ENCODE data around the gene ARHGDIB. TPM values are rescaled to one million over a fixed set of nuclear protein-coding genes. Genes with fewer than 3 reads are reported as not detected.

The ARHGDIB gene
- total RNA-seq, 2 experiments from 2014 or later = 569 to 737 TPM

DNA sequence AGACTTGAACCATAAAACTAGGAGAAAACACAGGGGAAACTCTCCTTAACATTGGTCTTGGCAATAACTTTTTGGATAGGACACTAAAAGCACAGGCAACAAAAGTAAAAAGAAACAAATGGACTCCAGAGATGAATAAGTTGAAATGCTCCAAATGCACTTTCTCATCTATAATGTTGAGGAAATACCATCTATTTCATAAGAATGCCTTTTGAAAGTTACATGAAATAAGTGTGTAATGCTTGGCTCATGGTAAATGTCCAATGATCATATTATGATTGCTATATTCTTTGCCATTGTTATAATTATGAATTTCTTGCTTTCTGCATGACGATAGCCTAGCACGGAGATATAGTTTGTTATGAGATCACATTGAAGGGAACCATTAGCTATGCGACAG is 31.3 kb upstream of the ARHGDIB start:
- Histone ChIP-seq H3K79me2 (ENCODE audit: insufficient read depth, low read depth, low read length) (no peaks in the 10 kb centered on the region), H3K9me2 (ENCODE audit: insufficient read depth, low read length) (no peaks in the 10 kb centered on the region), H3K4me3 (ENCODE audit: low read depth, low read length, poor library complexity, severe bottlenecking) (no peak overlapping the region), H3K27ac (ENCODE audit: low read depth, low read length, poor library complexity, severe bottlenecking) (no peak overlapping the region), H3K4me1 (ENCODE audit: insufficient read depth, low read length, poor library complexity, severe bottlenecking) (peaks cover 42% of the 10 kb centered on the region), H3K36me3 (ENCODE audit: insufficient read depth, low read length) (no peaks in the 10 kb centered on the region), H3K4me2 (ENCODE audit: low read length) (no peak overlapping the region), H2AFZ (ENCODE audit: low read length) (peak overlapping the region; percentile 66; the same call in 1 of the 2 replicates), H3K9me3 (ENCODE audit: low read length) (peaks cover 10% of the 10 kb centered on the region; the same call in 1 of the 2 replicates), H4K20me1 (ENCODE audit: insufficient read depth, low read length) (no peaks in the 10 kb centered on the region)
- no peak for DNase-seq (ENCODE audit: low spot score)
- no peak for TF ChIP-seq EZH2phosphoT487 (IDR thresholded peaks at IDR 0.05; ENCODE audit: borderline replicate concordance, low read depth, low read length)
- TF ChIP-seq, protein P1, sequence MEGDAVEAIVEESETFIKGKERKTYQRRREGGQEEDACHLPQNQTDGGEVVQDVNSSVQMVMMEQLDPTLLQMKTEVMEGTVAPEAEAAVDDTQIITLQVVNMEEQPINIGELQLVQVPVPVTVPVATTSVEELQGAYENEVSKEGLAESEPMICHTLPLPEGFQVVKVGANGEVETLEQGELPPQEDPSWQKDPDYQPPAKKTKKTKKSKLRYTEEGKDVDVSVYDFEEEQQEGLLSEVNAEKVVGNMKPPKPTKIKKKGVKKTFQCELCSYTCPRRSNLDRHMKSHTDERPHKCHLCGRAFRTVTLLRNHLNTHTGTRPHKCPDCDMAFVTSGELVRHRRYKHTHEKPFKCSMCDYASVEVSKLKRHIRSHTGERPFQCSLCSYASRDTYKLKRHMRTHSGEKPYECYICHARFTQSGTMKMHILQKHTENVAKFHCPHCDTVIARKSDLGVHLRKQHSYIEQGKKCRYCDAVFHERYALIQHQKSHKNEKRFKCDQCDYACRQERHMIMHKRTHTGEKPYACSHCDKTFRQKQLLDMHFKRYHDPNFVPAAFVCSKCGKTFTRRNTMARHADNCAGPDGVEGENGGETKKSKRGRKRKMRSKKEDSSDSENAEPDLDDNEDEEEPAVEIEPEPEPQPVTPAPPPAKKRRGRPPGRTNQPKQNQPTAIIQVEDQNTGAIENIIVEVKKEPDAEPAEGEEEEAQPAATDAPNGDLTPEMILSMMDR (conservative IDR thresholded peaks at IDR 0.05; ENCODE audit: low read length) = no peak
- ChIA-PET CTCF (ENCODE audit: unreplicated experiment) (interaction anchor here (0.6 kb wide), 1 partner anchor 38 kb away, joined by 3 read pairs; no protein-coding TSS in a partner anchor), POLR2A (interaction anchor here (0.8 to 3.5 kb wide), 3 partner anchors 39 to 217 kb away, joined by 3 to 13 read pairs (median 3); no protein-coding TSS in a partner anchor)
- no TSS peak for BruUV-seq (replicated peaks)
- intact Hi-C loops (cut with micrococcal nuclease; ENCODE audit: unreplicated experiment) = no loop called here

DNA sequence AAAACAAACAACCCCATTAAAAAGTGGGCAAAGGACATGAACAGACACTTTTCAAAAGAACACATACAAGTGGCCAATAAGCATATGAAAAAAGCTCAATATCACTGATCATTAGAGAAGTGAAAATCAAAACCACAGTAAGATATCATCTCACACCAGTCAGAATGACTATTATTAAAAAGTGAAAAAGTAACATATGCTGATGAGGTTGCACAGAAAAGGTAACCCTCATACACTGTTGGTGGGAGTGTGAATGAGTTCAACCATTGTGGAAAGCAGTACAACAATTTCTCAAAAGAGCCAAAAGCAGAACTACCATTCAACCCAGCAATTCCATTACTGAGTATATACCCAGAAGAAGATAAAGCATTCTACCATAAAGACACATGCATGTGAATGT is 29.7 kb upstream of the ARHGDIB start:
- CTCF ChIA-PET (ENCODE audit: unreplicated experiment) = no interaction called here

More for the DNA sequence above, 29.7 kb upstream of the ARHGDIB start:
- Histone ChIP-seq H2AFZ (ENCODE audit: low read length) (no peak overlapping the region), H4K20me1 (ENCODE audit: insufficient read depth, low read length) (no peaks in the 10 kb centered on the region), H3K27ac (ENCODE audit: low read depth, low read length, poor library complexity, severe bottlenecking) (no peak overlapping the region), H3K4me3 (ENCODE audit: low read depth, low read length, poor library complexity, severe bottlenecking) (no peak overlapping the region), H3K4me1 (ENCODE audit: insufficient read depth, low read length, poor library complexity, severe bottlenecking) (peaks cover 42% of the 10 kb centered on the region), H3K79me2 (ENCODE audit: insufficient read depth, low read depth, low read length) (no peaks in the 10 kb centered on the region), H3K9me3 (ENCODE audit: low read length) (peaks cover 10% of the 10 kb centered on the region; the same call in 1 of the 2 replicates), H3K36me3 (ENCODE audit: insufficient read depth, low read length) (no peaks in the 10 kb centered on the region), H3K9me2 (ENCODE audit: insufficient read depth, low read length) (no peaks in the 10 kb centered on the region), H3K4me2 (ENCODE audit: low read length) (no peak overlapping the region)
- intact Hi-C loops (cut with micrococcal nuclease; ENCODE audit: unreplicated experiment) = no loop called here
- BruUV-seq (replicated peaks) = no TSS peak
- no peak for TF ChIP-seq EZH2phosphoT487 (IDR thresholded peaks at IDR 0.05; ENCODE audit: borderline replicate concordance, low read depth, low read length)
- TF ChIP-seq, protein P1 (conservative IDR thresholded peaks at IDR 0.05; ENCODE audit: low read length) = no peak
- POLR2A ChIA-PET = interaction anchor here (0.6 to 3.5 kb wide), 3 partner anchors 111 to 209 kb away, joined by 3 to 13 read pairs (median 3); no protein-coding TSS in a partner anchor
- no peak for DNase-seq (ENCODE audit: low spot score)

Data from OCI-LY7 (cell line).